SIG-M5 treated with dmso at 0.1 percent for 504 hours (cell line): ENCODE results near the gene GRHL3.
"Not testable (repeated sequence)": the region's sequence is repeated elsewhere in the genome, so short reads cannot be mapped to it uniquely, and the experiment has no call there.

ENCODE experiments used
- DNase-seq: peaks from one replicate; lab custom pipeline; 2025; ENCODE audit not compliant: unreplicated experiment; lab: John Stamatoyannopoulos, UW

GRHL3 gene

DNA sequence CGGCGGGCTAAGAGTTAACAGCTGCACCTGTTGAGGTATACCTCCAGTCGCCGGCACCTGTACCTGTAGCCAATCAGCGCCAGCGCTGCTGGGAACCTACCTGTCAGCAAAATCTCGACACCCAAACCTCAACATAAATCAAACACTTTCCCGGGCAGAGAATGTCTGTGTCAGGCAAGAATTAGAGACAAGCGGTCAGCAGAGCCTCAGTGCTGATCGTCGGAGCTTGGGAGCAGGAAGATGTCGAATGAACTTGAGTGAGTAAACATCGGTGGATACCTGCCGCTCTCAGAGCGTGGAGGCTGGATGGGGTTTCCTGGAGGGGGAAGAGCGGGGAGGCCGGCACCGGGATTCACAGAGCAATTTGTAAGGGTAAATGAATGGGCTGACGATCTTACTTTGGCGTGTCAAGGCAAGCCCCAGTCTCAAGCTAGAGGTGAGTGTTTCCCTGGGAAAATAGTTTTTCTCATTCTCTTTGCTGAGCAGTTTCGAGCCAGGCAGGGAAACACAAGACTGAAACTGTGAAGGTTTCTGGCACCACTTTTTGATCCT, at the start of gene GRHL3:
Gene GRHL3, plus strand, starts transcription at position 46 of the 552 bp plus-strand sequence. Its CDS starts 195 bp downstream, at position 241.
- peak; percentile 10 for DNase-seq

- DNase-seq: not testable (repeated sequence)
Observed at GRCh38 chr1:24274203-24275103, 44.7 kb upstream of the GRHL3 start.

- DNase-seq: no peak
Observed at GRCh38 chr1:24275104-24275410, 44.1 kb upstream of the GRHL3 start.

- no peak for DNase-seq
Observed at GRCh38 chr1:24275510-24275909, 43.6 kb upstream of the GRHL3 start.

DNA sequence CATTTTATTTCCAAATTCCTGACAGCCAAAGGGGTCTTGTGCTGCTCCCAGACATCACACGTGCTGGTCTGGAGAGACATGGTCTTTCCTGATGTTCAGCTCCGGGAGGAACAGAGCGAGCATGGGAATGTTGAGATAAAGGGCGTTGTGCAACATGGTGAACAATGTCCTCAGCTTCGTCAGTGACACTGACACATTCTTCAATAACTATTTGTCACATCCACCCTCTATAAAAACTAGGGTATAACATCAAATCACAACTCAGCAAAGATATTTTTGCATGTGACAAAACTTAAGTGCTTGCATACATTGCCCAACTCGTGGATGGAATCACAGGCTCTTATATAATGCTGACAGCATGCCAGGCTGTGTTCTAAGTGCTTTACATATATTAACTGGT, 42.4 kb upstream of the GRHL3 start:
- no peak for DNase-seq

DNA sequence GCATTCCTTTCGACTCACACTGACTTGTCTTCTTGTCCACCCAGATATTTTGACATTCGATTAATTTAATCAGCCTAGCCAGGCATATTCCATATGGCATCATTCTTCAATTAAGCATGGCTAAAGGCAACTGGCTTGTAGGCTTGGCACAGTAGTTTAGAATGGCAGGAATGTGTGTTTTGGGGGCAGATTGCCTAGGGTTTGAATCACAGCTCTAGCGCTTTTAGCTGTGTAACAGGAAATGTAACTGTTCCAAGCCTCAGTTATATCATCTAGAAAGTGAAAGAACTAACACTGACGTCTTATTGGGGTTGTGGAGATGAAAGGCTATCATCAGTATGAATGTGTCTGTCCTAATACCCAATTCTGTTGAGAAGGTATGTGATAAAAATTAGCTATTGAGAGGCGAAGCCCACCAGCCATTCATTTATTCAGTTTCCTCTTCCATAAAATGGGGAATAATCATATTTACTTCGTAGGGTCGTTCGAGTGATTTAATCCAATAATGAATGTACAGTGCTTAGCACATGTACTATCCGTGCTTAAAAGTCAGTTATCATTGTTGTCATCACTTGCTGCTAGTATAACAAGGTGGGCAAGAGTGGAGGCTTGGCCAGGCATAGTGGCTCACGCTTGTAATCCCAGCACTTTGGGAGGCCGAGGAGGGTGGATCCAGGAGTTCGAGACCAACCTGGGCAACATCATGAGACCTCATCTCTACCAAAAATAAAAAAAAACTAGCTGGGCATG, 41.6 kb upstream of the GRHL3 start:
- no peak for DNase-seq

GRCh38 chr1:24278726-24279125, 40.4 kb upstream of the GRHL3 start:
- DNase-seq: no peak

DNA sequence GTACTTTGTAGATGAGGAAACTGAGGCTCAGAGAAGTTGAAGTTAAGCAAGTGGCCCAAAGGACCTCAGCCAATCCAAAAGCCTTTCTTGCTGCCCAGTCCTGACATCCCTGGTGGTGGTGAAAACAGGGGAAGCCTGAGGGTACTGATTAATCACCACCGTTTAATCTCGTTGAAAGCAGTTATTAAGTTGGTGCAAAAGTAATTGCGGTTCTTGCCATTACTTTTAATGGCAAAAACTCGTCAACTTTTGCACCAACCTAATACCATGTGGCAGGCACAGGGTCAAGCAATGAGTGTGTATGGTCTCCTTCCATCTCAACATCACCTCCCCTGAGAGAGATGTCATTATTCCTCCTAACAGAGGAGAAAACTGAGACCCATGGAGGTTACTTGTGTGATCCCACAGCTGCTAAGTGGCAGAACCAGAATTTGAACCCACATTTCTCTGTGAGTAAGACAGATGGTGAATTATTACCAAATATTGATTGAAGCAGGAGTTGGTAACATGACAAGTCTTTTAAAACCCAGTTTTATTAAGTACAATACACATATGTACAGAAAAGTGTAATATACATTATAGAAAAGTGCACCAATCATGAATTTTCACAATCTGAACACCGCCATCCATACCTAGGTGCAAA, 39.4 kb upstream of the GRHL3 start:
- no peak for DNase-seq

DNA sequence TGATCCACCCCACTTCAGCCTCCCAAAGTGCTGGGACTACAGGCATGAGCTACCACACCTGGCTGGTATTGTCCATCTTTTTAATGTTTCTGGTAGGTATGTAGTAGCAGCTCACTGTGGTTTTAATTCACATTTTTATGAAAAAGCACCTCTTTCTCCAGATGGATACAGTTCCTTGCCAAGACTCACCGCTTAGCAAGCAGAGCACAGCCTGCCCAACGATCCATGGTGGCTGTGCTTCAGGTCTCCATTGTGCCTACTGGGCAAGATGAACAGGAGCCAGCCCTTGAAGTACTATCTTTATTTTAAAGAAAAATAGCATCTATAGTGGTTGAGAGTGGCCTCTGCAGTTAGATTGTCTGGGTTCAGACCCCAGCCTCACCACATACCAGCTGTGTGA, 37.6 kb upstream of the GRHL3 start:
- no peak for DNase-seq

GRCh38 chr1:24282491-24282890, 36.7 kb upstream of the GRHL3 start:
- DNase-seq: no peak

- DNase-seq: no peak
Observed at GRCh38 chr1:24283326-24284155, 35.6 kb upstream of the GRHL3 start.

- DNase-seq: no peak
Observed at GRCh38 chr1:24284156-24284471, 35.0 kb upstream of the GRHL3 start.

DNA sequence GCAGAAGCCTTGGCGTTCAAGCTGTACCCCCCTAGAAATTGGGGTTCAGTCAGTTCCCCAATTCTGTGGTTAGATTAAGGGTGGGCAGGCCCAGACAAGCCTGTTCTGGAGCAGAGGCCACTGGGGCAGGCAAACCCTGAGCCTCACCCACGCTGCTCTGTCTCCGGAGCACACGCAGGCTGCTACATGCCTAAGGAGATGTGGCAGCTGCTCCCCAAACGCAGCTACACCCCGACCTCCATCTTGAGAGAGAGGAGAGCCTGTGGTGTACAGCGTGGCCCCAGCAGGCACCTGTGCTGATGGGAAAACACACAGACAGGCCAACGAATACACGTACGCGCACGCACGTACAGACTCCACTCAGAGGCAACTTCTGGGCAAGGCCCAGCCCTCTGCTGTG, 33.9 kb upstream of the GRHL3 start:
- DNase-seq: no peak

DNA sequence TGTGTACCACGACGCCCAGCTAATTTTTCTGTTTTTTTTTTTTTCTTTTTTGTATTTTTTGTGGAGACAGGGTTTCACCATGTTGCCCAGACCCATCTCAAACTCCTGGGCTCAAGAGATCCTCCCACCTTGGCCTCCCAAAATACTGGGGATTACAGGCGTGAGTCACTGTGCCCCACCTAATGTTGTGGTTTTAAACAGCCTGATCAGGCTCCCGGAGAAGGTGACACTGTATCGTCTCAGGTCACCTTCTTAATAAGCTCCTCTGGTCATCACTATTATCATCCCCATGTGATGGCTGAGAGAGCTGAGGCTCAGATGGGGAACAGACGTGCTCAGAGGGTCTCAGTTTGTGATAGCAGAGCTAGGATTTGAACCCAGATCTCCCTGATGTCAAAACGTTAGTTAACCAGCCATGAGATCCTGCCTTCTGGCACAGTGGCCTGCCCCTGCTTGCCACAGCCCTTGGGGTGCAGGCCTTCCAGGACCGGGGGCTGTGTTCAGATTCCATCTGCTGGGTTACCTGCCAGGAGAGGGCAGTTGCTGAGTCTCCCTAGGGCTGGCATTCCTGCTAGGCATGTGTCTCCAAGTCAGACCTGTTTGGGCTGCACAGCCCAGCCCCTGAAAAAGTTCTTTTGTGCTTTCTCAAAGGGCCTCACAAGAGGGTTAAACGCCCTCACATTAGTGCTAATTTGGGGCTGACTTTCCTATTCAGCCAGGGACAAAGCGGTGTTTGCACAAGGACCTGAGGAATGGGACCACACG, 32.7 kb upstream of the GRHL3 start:
- no peak for DNase-seq

DNA sequence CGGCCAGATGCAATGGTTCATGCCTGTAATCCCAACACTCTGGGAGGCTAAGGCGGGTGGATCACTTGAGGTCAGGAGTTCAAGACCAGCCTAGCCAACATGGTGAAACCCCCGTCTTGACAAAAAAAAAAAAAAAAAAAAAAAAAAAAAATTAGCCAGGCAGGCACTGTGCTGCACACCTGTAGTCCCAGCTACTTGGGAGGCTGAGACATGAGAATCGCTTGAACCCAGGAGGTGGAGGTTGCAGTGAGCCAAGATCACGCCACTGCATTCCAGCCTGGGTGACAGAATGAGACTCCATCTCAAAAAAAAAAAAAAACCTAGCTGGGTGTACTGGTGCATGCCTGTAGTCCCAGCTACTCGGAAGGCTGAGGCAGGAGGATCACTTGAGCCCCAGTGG, 31.4 kb upstream of the GRHL3 start:
- DNase-seq: not testable (repeated sequence)

GRCh38 chr1:24288479-24288878, 30.7 kb upstream of the GRHL3 start:
- DNase-seq: no peak

- DNase-seq: no peak
Observed at GRCh38 chr1:24289937-24290595, 29.1 kb upstream of the GRHL3 start.

DNA sequence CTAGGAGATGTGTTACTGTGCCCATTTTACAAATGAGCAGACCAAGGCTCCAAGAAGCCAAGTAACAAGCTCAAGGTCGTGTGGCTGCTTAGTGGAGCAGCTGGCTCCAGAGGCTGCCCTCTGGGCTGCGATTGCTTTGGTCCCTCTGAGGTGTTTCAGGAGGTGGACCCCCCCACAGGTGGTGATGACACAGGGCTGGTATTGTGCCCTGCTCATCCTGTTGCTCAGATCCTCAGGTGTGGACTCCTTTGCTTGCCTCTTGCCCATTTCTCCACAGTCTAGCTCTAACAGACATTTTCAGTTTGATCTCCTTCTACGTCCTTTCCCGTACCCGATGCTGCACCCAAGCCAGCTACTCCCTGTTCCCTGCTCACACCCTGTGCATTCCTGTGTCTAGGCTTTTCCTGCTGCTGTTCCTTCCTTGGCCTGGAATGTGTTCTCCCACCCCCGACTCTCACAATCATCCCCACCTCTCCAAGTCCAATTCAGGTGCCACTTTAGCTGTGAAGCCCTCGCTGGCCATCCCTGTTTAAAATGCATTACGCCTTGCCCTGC, 28.1 kb upstream of the GRHL3 start:
- DNase-seq: no peak

DNA sequence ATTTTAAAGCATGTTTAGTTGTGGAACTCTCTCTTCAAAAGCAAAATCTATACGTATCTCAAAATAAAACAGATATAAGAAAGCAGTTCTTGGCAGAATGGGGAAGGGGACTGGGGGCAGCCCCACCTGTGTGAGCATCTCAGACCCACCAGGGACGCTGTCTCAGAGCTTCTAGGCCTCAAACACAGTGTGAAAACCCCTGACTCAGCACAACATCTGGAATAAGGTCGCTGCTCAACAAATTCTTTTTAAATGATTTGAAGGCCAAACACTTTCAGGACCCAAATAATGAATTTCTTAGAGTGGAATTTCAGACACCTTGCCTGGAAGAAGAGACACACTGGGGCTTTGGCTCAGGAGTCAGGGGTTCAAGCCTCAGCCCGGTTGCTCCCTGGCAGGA, 27.1 kb upstream of the GRHL3 start:
- no peak for DNase-seq
